SK-N-SH treated with all-trans-retinoic acid at 6 μM for 48 hours (cell line): ENCODE measurements around the gene AP1G1.
"Not testable (repeated sequence)": the region's sequence is repeated elsewhere in the genome, so short reads cannot be mapped to it uniquely, and the experiment has no call there.

Source experiments
- TCF4 ChIP-seq: fragments of 250-450 bp; sonication (Bioruptor Pico); IDR thresholded peaks from 2 replicates; pipeline ENCODE4 v1.8.0; 2021; ENCODE audit warnings: mild to moderate bottlenecking, moderate library complexity, borderline replicate concordance
- TOX ChIP-seq: fragments of 250-450 bp; sonication (Bioruptor Pico); IDR thresholded peaks from 2 replicates; pipeline ENCODE4 v1.8.0; 2021; ENCODE audit warnings: mild to moderate bottlenecking, moderate library complexity, borderline replicate concordance

- TF ChIP-seq TCF4; TOX (CRISPR knock-in tag): not testable (repeated sequence)
These were observed 8.5 kb upstream of the AP1G1 start for GRCh38 chr16:71817155-71817500.
